Activated CD4-positive, alpha-beta T cell treated with anti-CD3 and anti-CD28 coated beads, Interleukin-2, amount 10 ng/mL, durations not matched to agents 24 days and 14 days (primary cell): ENCODE results near the gene FAM110A. TPM values are rescaled to one million over a fixed set of nuclear protein-coding genes. Genes with fewer than 3 reads are reported as not detected.

Source experiments
- DNase-seq: peaks from one replicate; pipeline ENCODE4 v3.0.0; 2022
- H3K27ac Mint-ChIP-seq: one replicate; pipeline ENCODE4 v1.8.0; 2022; ENCODE audit warnings: mild to moderate bottlenecking, mixed read lengths
- H3K27me3 Mint-ChIP-seq: one replicate; pipeline ENCODE4 v1.8.0; 2022; ENCODE audit warnings: mixed read lengths
- H3K36me3 Mint-ChIP-seq: one replicate; pipeline ENCODE4 v1.8.0; 2022; ENCODE audit warnings: low read depth, mild to moderate bottlenecking, mixed read lengths
- H3K4me1 Mint-ChIP-seq: one replicate; pipeline ENCODE4 v1.8.0; 2021; ENCODE audit warnings: mixed read lengths
- H3K4me3 Mint-ChIP-seq: one replicate; pipeline ENCODE4 v1.8.0; 2022; ENCODE audit warnings: mild to moderate bottlenecking, moderate library complexity, mixed read lengths
- H3K9me3 Mint-ChIP-seq: one replicate; pipeline ENCODE4 v1.8.0; 2021; ENCODE audit warnings: mixed read lengths
- intact Hi-C: fragments of 100-400 bp; cut with micrococcal nuclease; formaldehyde crosslinking; loops from one replicate; pipeline ENCODE4 v1.15.1; 2023
- total RNA-seq: library from RNA; stranded (reverse); gene quantifications from 2 replicates; pipeline ENCODE4 v1.2.3, GENCODE V29; 2022

Gene FAM110A
- total RNA-seq, 1 donor from 2014 or later = 13.3 TPM

DNA sequence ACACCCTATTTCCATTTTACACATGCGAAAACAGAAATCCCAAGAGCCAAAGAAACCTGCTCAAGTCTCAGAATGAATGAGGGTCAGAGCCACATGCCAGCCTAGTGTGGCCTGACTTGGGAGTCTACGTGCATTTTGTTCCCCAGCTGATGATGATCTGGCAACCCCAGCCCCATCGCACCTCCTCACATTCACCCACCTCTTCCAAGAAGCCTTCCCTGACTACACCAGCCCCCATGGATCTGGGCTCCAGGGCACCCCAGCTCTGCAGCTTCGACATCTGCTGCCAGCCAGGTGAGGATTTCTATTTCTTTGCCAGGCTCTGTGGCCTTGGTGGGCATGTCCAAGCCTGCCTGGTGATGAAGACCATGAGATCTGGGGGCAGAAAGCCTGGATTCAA, 41.6 kb downstream of the FAM110A start:
- intact Hi-C loops = no loop called here
- DNase-seq = no peak
- H3K4me3 Mint-ChIP-seq = no peak overlapping the region
- H3K9me3 Mint-ChIP-seq = no peaks in the 10 kb centered on the region
- H3K27ac Mint-ChIP-seq = no peak overlapping the region
- no peaks in the 10 kb centered on the region for H3K36me3 Mint-ChIP-seq
- peaks cover 2% of the 10 kb centered on the region for H3K27me3 Mint-ChIP-seq
- H3K4me1 Mint-ChIP-seq = no peaks in the 10 kb centered on the region

DNA sequence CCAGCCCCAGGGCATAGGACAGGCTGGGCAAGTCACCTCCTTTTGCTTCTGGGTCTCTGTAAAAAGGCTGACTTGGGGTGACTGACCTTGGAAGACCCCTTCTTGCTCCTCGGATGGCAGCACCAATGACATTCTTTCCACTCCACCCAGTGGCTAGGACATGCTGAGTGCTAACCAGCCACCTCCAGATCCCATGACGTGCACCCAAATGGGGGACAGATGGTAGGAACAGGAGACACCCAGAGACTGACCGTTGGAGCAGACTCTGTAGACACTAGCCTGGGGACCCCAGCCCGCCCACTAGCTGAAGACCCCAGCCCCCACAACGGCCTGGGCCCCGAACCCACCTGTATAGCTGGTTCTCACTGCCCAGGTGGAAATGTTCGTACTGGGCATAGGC, 44.3 kb downstream of the FAM110A start:
- no peaks in the 10 kb centered on the region for H3K36me3 Mint-ChIP-seq
- intact Hi-C loops = no loop called here
- H3K9me3 Mint-ChIP-seq = no peaks in the 10 kb centered on the region
- H3K27ac Mint-ChIP-seq = no peak overlapping the region
- H3K4me1 Mint-ChIP-seq = peaks cover 12% of the 10 kb centered on the region
- no peak overlapping the region for H3K4me3 Mint-ChIP-seq
- H3K27me3 Mint-ChIP-seq = peaks cover 2% of the 10 kb centered on the region
- DNase-seq = no peak

DNA sequence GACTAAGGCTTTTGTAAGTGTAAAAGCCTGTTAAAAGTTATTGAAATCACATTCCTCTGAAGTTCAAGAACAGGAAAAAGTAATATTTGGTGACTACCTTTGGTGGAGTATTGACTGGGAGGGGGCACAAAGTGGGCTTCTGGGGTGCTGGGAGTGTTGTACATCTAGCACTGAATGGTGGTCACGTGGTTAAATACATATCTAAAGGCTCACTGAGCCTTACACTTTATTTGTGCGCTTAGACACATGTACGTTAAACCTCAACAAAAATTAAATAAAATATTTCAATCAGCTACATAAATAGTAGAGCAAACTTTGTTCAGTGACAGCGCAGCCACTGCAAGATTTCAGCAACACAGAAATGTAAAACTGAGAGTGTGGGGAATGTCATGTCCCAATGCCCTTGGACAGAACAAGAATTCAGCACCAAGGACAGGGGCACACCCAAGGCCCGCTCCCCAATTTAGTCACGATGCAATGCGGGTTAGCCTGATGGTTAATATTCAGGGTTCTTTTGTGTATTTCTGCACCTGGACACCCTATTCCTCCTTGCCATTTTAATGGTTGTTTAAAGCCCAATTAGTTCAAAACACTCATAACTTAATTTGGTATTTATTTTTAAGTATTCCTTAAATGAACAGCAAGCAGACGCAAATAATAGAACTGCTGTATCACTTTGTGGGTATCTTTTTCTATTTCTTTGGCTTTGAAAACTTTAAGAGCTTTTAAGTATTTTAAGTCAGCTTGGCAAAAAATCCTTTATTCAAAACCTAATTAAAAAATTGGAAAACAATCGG, 45.2 kb downstream of the FAM110A start:
- peak; percentile 82 for DNase-seq
- H3K27ac Mint-ChIP-seq = no peak overlapping the region
- intact Hi-C loops = no loop called here
- H3K4me3 Mint-ChIP-seq = no peak overlapping the region
- H3K4me1 Mint-ChIP-seq = peaks cover 12% of the 10 kb centered on the region
- no peaks in the 10 kb centered on the region for H3K36me3 Mint-ChIP-seq
- H3K9me3 Mint-ChIP-seq = no peaks in the 10 kb centered on the region
- H3K27me3 Mint-ChIP-seq = peaks cover 2% of the 10 kb centered on the region

DNA sequence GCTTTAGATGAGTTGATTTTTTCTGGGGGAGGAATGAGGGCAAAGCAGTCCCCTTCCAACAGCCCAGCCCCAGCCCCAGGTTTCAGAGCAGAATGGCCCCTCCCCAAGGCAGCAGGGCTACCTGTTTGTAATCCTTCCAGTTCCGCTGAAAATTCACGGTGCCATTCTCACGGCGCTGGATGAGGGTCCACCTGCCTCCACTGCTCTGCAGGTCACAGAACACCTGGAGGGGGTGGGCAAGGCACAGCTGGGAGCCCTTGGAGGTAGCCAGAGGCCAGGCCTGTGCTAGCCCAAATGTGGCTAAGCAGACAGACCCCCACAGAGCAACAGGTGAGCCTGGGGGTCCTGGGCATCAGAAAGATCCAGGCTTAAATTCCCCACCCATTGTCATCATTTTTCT, 46.1 kb downstream of the FAM110A start:
- intact Hi-C loops = no loop called here
- Mint-ChIP-seq H3K27ac (no peak overlapping the region), H3K9me3 (no peaks in the 10 kb centered on the region), H3K4me3 (no peak overlapping the region), H3K27me3 (peaks cover 2% of the 10 kb centered on the region), H3K4me1 (peaks cover 12% of the 10 kb centered on the region), H3K36me3 (no peaks in the 10 kb centered on the region)
- DNase-seq = no peak

GRCh38 chr20:881051-881782, 47.7 kb downstream of the FAM110A start:
- Mint-ChIP-seq H3K27me3 (peaks cover 11% of the 10 kb centered on the region), H3K36me3 (no peaks in the 10 kb centered on the region), H3K27ac (peak overlapping the region; percentile 2), H3K9me3 (no peaks in the 10 kb centered on the region), H3K4me1 (peaks cover 12% of the 10 kb centered on the region), H3K4me3 (peak overlapping the region; percentile 30)
- DNase-seq = peak; percentile 70
- intact Hi-C loops = no loop called here

DNA sequence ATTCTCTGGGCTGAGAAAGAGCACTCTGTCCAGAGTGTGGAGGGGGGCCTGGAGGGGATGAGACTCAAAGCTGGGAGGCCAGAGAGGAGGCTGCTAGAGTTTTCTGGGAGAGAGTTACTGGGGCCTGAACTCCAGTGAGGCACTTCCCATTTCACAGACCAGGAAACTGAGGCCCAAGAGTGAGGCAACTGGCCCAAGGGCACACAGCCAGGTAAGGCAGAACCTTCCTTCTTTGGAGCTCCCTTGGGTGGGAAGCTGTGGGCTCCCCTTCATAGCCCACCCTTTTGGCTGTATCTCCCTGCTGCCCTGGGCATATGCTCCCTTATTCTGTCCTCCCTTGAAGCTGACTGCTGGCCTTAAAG, 48.2 kb downstream of the FAM110A start:
- DNase-seq = no peak
- intact Hi-C loops = no loop called here
- H3K27ac Mint-ChIP-seq = peak overlapping the region; percentile 2
- H3K9me3 Mint-ChIP-seq = no peaks in the 10 kb centered on the region
- no peaks in the 10 kb centered on the region for H3K36me3 Mint-ChIP-seq
- peaks cover 11% of the 10 kb centered on the region for H3K27me3 Mint-ChIP-seq
- peaks cover 12% of the 10 kb centered on the region for H3K4me1 Mint-ChIP-seq
- peak overlapping the region; percentile 30 for H3K4me3 Mint-ChIP-seq

GRCh38 chr20:884983-885952, 51.8 kb downstream of the FAM110A start:
- H3K4me1 Mint-ChIP-seq = peaks cover 12% of the 10 kb centered on the region
- intact Hi-C loops = no loop called here
- no peaks in the 10 kb centered on the region for H3K9me3 Mint-ChIP-seq
- no peak overlapping the region for H3K27ac Mint-ChIP-seq
- no peak overlapping the region for H3K4me3 Mint-ChIP-seq
- peaks cover 13% of the 10 kb centered on the region for H3K27me3 Mint-ChIP-seq
- no peak for DNase-seq
- H3K36me3 Mint-ChIP-seq = no peaks in the 10 kb centered on the region

DNA sequence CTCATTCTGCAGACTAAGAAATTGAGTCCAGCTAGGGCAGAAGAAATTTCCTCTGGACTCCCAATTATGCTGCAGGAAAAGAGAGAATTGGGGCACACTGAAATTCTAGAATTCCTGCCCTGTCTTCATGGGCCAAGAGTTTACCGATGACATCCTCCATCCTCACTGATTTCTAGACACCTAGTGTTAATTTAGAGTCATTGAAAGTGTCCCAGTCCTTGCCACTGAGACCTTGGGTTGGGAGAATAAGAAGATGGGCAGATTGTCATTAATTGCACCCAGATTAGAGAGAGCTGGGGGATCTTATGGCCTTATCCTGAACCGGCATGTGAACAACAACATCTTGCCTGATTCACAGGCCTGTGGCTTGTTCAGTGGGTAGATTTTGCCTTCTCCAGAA, 53.6 kb downstream of the FAM110A start:
- Mint-ChIP-seq H3K4me1 (peaks cover under 1% of the 10 kb centered on the region), H3K9me3 (no peaks in the 10 kb centered on the region), H3K36me3 (no peaks in the 10 kb centered on the region), H3K27me3 (peaks cover 18% of the 10 kb centered on the region), H3K27ac (no peak overlapping the region), H3K4me3 (no peak overlapping the region)
- no peak for DNase-seq
- intact Hi-C loops = no loop called here

GRCh38 chr20:888057-888456, 54.5 kb downstream of the FAM110A start:
- no peak overlapping the region for H3K27ac Mint-ChIP-seq
- H3K27me3 Mint-ChIP-seq = peaks cover 22% of the 10 kb centered on the region
- H3K4me3 Mint-ChIP-seq = no peak overlapping the region
- no peaks in the 10 kb centered on the region for H3K36me3 Mint-ChIP-seq
- no peaks in the 10 kb centered on the region for H3K4me1 Mint-ChIP-seq
- intact Hi-C loops = no loop called here
- H3K9me3 Mint-ChIP-seq = no peaks in the 10 kb centered on the region
- DNase-seq = no peak

- Mint-ChIP-seq H3K27me3 (peaks cover 27% of the 10 kb centered on the region), H3K36me3 (no peaks in the 10 kb centered on the region), H3K9me3 (no peaks in the 10 kb centered on the region), H3K27ac (no peak overlapping the region), H3K4me1 (no peaks in the 10 kb centered on the region), H3K4me3 (no peak overlapping the region)
- DNase-seq = no peak
- intact Hi-C loops = no loop called here
These were observed 55.6 kb downstream of the FAM110A start for GRCh38 chr20:889106-889505.

GRCh38 chr20:889932-890463, 56.5 kb downstream of the FAM110A start:
- no peak overlapping the region for H3K27ac Mint-ChIP-seq
- H3K36me3 Mint-ChIP-seq = no peaks in the 10 kb centered on the region
- no peaks in the 10 kb centered on the region for H3K9me3 Mint-ChIP-seq
- no peaks in the 10 kb centered on the region for H3K4me1 Mint-ChIP-seq
- peaks cover 27% of the 10 kb centered on the region for H3K27me3 Mint-ChIP-seq
- no peak for DNase-seq
- intact Hi-C loops = no loop called here
- H3K4me3 Mint-ChIP-seq = no peak overlapping the region

- Mint-ChIP-seq H3K36me3 (no peaks in the 10 kb centered on the region), H3K27ac (no peak overlapping the region), H3K27me3 (peaks cover 22% of the 10 kb centered on the region), H3K4me1 (no peaks in the 10 kb centered on the region), H3K4me3 (no peak overlapping the region), H3K9me3 (no peaks in the 10 kb centered on the region)
- no peak for DNase-seq
- intact Hi-C loops = no loop called here
These were observed 57.1 kb downstream of the FAM110A start for GRCh38 chr20:890666-891057.

DNA sequence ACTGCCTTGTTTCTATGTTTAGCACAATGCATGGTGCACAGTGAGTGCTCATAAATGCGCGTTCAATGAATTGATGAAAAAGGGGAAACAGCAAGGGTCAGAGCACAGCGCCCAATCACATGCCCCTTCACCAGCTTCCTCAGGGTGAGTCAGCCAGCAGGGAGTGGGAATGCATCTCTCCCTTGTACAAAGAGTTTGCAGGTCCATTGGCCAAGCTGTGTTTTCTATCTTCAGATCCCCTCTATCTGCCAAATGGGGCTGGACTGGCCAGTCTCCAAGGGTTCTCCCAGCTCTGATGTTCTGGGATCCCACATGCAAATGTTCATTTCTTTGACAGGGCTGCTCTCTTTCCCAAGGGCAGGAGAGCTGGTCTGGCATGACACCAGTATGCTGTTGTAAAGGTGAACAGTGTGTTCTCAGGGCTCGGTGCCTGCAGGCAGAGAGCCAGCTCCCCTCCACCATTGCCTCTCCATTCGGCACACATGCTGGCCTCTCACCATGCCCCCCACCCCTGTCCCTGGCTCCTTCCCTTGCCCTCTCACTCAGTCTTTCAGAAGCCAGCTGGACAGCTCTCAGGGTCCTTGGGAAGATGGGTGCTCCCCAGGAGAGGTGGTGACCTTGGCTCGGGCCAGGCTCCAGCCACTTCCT, 57.7 kb downstream of the FAM110A start:
- Mint-ChIP-seq H3K4me1 (no peaks in the 10 kb centered on the region), H3K9me3 (no peaks in the 10 kb centered on the region), H3K27ac (no peak overlapping the region), H3K36me3 (no peaks in the 10 kb centered on the region), H3K27me3 (peaks cover 18% of the 10 kb centered on the region), H3K4me3 (no peak overlapping the region)
- intact Hi-C loops = no loop called here
- DNase-seq = no peak
